Spleen (tissue), 11 donors: ENCODE results near the gene CWC25. TPM values are rescaled to one million over a fixed set of nuclear protein-coding genes. Genes with fewer than 3 reads are reported as not detected.

Experiments used
- DNase-seq: peaks from one replicate; pipeline ENCODE4 v3.0.0-alpha.2; 2020
- H3K27ac ChIP-seq, 8 donors: fragments of 200-600 bp; sonication (generic) in 7 of 8; 1 replicate in 4 of 8; 2 replicates in 4 of 8; pipeline versions ENCODE4 v1.5.0 to v1.8.0; 2016 to 2021; ENCODE audit warnings: inconsistent platforms in 4 of 8, mild to moderate bottlenecking in 4 of 8, moderate library complexity in 1 of 8
- H3K27me3 ChIP-seq, 7 donors: fragments of 200-600 bp; sonication (generic) in 6 of 7; replicated peaks in 1 of 7; 1 replicate in 4 of 7; 2 replicates in 3 of 7; pipeline versions ENCODE4 v1.5.0 to v1.8.0; 2016 to 2021; ENCODE audit warnings: inconsistent platforms in 3 of 7, mild to moderate bottlenecking in 1 of 7
- H3K36me3 ChIP-seq, 6 donors: fragments of 200-600 bp; sonication (generic) in 5 of 6; 1 replicate in 4 of 6; 2 replicates in 2 of 6; pipeline versions ENCODE4 v1.5.0 to v1.8.0; 2016 to 2021; ENCODE audit warnings: inconsistent platforms in 2 of 6
- H3K4me1 ChIP-seq, 6 donors: fragments of 200-600 bp; sonication (generic) in 5 of 6; 1 replicate in 3 of 6; 2 replicates in 3 of 6; pipeline versions ENCODE4 v1.5.0 to v1.8.0; 2016 to 2021; ENCODE audit warnings: inconsistent platforms in 3 of 6
- H3K4me3 ChIP-seq, 8 donors: fragments of 200-600 bp; sonication (generic) in 7 of 8; 1 replicate in 4 of 8; 2 replicates in 4 of 8; pipeline versions ENCODE4 v1.5.0 to v1.8.0; 2016 to 2021; ENCODE audit warnings: inconsistent platforms in 4 of 8, mild to moderate bottlenecking in 4 of 8, moderate library complexity in 2 of 8
- H3K9me3 ChIP-seq, 8 donors: fragments of 200-600 bp; sonication (generic) in 7 of 8; 1 replicate in 4 of 8; 2 replicates in 4 of 8; pipeline versions ENCODE4 v1.5.0 to v1.8.0; 2016 to 2021; ENCODE audit warnings: inconsistent platforms in 4 of 8
- CTCF ChIP-seq, 11 experiments: fragments of 200-600 bp in 7 of 11; fragments of 450-650 bp in 4 of 11; sonication (generic) in 4 of 11; IDR thresholded peaks in 8 of 11; conservative IDR thresholded peaks in 3 of 11; 1 replicate in 7 of 11; 2 replicates in 4 of 11; pipeline versions ENCODE4 v1.4.0 to v1.8.0; 2016 to 2021; ENCODE audit warnings: antibody characterized with exemption in 11 of 11, inconsistent platforms in 4 of 11, mild to moderate bottlenecking in 1 of 11
- POLR2A ChIP-seq, 3 donors: fragments of 450-650 bp; IDR thresholded peaks; one replicate each; pipeline ENCODE4 v1.5.1; 2017; ENCODE audit warnings: antibody characterized with exemption in 3 of 3, mild to moderate bottlenecking in 1 of 3
- POLR2AphosphoS5 ChIP-seq, 3 donors: sonication (generic); formaldehyde crosslinking; IDR thresholded peaks; one replicate each; pipeline ENCODE4 v1.5.1; 2017; ENCODE audit warnings: antibody characterized with exemption in 3 of 3
- WGBS, 5 donors: extraction: QIAGEN DNeasy Blood & Tissue Kit in 3 of 5; methylation state at CpG; one replicate each; pipeline versions ENCODE4 v1.1.5 to v1.1.7; 2013 to 2018; 5-methylcytosine and 5-hydroxymethylcytosine counted together
- intact Hi-C: fragments of 100-400 bp; cut with DNase I; formaldehyde crosslinking; loops from one replicate; pipeline ENCODE4 v1.15.0; 2023; ENCODE audit warnings: low total_unique reads
- polyA plus RNA-seq, 3 donors: library from polyadenylated mRNA; stranded (reverse); fragments of 200-250 nt; gene quantifications; one replicate each; pipeline ENCODE4 v1.2.1, GENCODE V29; 2013
- total RNA-seq, 7 donors: library from RNA; depleted of rRNA in 3 of 7; stranded (reverse); fragments of >200 nt in 3 of 7; fragmentation: NEBNext Ultra II Directional in 4 of 7; extraction: Animal tissue kit (Norgen Biotek cat#: 25700) in 4 of 7; gene quantifications; one replicate each; pipeline versions ENCODE4 v1.1.0 to v1.2.1, GENCODE V29; 2016 to 2021
- donor health status: healthy with polysubstance abuse.
- donor health status: DM: no; HTN: no; CAD: no; lungs with moderate emphysema.
- donor health status: DM: no; HTN: no; CAD: no.
- donor health status: Bipolar disorder and iron deficiency.
- donor health status: healthy.
- donor health status: DM: no; HTN: no; CAD: no.
- donor health status: DM: yes; HTN: yes; CAD: no.

The CWC25 gene
- total and polyA plus RNA-seq, 10 donors, result 14.7 to 32.8 (median 26.9) TPM

- Histone ChIP-seq H3K36me3 (peaks cover 0 to 74% (median 60%) of the 10 kb centered on the region in 6 donors), H3K9me3 (no peaks in the 10 kb centered on the region), H3K27me3 (no peaks in the 10 kb centered on the region), H3K4me1 (peaks cover 27 to 58% (median 41%) of the 10 kb centered on the region in 6 donors), H3K4me3 (no peak overlapping the region), H3K27ac (no peak overlapping the region)
- TF ChIP-seq POLR2A (IDR thresholded peaks at IDR 0.05), result no peak
- no peak for TF ChIP-seq POLR2AphosphoS5 (IDR thresholded peaks at IDR 0.05)
- TF ChIP-seq CTCF (IDR thresholded peaks at IDR 0.05 in 8 of 11, conservative IDR thresholded peaks at IDR 0.05 in 3 of 11), result no peak
- 77 to 90% (median 84%) methylated on average over 7 of the region's 7 CpGs for WGBS, 5 donors
- no peak for DNase-seq
- intact Hi-C loops, result no loop called here
Measured at GRCh38 chr17:38850374-38850773, 25.3 kb upstream of the CWC25 start.

GRCh38 chr17:38848939-38849605 is 24.0 kb upstream of the CWC25 start:
- H3K27me3 ChIP-seq, result no peaks in the 10 kb centered on the region
- no peaks in the 10 kb centered on the region for H3K9me3 ChIP-seq
- no peak for DNase-seq
- no peak overlapping the region for H3K4me3 ChIP-seq
- TF ChIP-seq POLR2AphosphoS5 (IDR thresholded peaks at IDR 0.05) (peak in 1 of 3 donors; percentile 42), CTCF (IDR thresholded peaks at IDR 0.05 in 8 of 11, conservative IDR thresholded peaks at IDR 0.05 in 3 of 11) (no peak), POLR2A (IDR thresholded peaks at IDR 0.05) (no peak)
- no peak overlapping the region for H3K27ac ChIP-seq
- intact Hi-C loops, result no loop called here
- 82 to 89% (median 85%) methylated on average over 16 of the region's 16 CpGs for WGBS, 5 donors
- H3K4me1 ChIP-seq, result peaks cover 24 to 50% (median 36%) of the 10 kb centered on the region in 6 donors
- H3K36me3 ChIP-seq, result peaks cover 0 to 74% (median 60%) of the 10 kb centered on the region in 6 donors

- H3K27ac ChIP-seq, result no peak overlapping the region
- no peak for DNase-seq
- intact Hi-C loops, result no loop called here
- WGBS, 5 donors, result 90 to 100% (median 100%) methylated on average over 1 of the region's 1 CpG
- no peak for TF ChIP-seq CTCF (IDR thresholded peaks at IDR 0.05 in 8 of 11, conservative IDR thresholded peaks at IDR 0.05 in 3 of 11)
- TF ChIP-seq POLR2A (IDR thresholded peaks at IDR 0.05), result no peak
- no peak for TF ChIP-seq POLR2AphosphoS5 (IDR thresholded peaks at IDR 0.05)
- no peaks in the 10 kb centered on the region for H3K9me3 ChIP-seq
- H3K4me3 ChIP-seq, result no peak overlapping the region
- peaks cover 23 to 48% (median 35%) of the 10 kb centered on the region in 6 donors for H3K4me1 ChIP-seq
- H3K27me3 ChIP-seq, result no peaks in the 10 kb centered on the region
- peaks cover 0 to 74% (median 60%) of the 10 kb centered on the region in 6 donors for H3K36me3 ChIP-seq
Measured at GRCh38 chr17:38848557-38848891, 23.4 kb upstream of the CWC25 start.

- 80 to 90% (median 82%) methylated on average over 12 to 13 of the region's 13 CpGs for WGBS, 5 donors
- H3K36me3 ChIP-seq, result peaks cover 0 to 37% (median 30%) of the 10 kb centered on the region in 6 donors
- no peak overlapping the region for H3K27ac ChIP-seq
Measured at GRCh38 chr17:38844261-38844757, 19.2 kb upstream of the CWC25 start.

More at GRCh38 chr17:38844261-38844757, 19.2 kb upstream of the CWC25 start:
- no peaks in the 10 kb centered on the region for H3K9me3 ChIP-seq
- no peak overlapping the region for H3K4me3 ChIP-seq
- TF ChIP-seq POLR2A (IDR thresholded peaks at IDR 0.05) (no peak), POLR2AphosphoS5 (IDR thresholded peaks at IDR 0.05) (no peak), CTCF (IDR thresholded peaks at IDR 0.05 in 8 of 11, conservative IDR thresholded peaks at IDR 0.05 in 3 of 11) (no peak)
- DNase-seq, result no peak
- intact Hi-C loops, result no loop called here
- peaks cover 0 to 8% (median under 1%) of the 10 kb centered on the region in 6 donors for H3K4me1 ChIP-seq
- H3K27me3 ChIP-seq, result no peaks in the 10 kb centered on the region
